Bronchial epithelial cell (primary cell): ENCODE results near the gene BPTF. TPM values are rescaled to one million over a fixed set of nuclear protein-coding genes. Genes with fewer than 3 reads are reported as not detected.
"Not testable (repeated sequence)": the region's sequence is repeated elsewhere in the genome, so short reads cannot be mapped to it uniquely, and the experiment has no call there.

Source experiments
- DNase-seq: peaks from one replicate; pipeline ENCODE4 v3.0.0-alpha.2; 2010; ENCODE audit warnings: low read depth
- FAIRE-seq: peaks from 2 replicates; lab custom pipeline; 2011; peaks lifted over from hg19 to GRCh38; lab: Jason Lieb, UNC
- H3K27me3 ChIP-seq: 2 replicates; pipeline ENCODE4 v1.5.1; 2011; ENCODE audit warnings: low read length; ENCODE audit not compliant: control insufficient read depth, insufficient read depth
- H3K36me3 ChIP-seq: 2 replicates; pipeline ENCODE4 v1.5.1; 2011; ENCODE audit warnings: low read length; ENCODE audit not compliant: control insufficient read depth, insufficient read depth
- H3K4me3 ChIP-seq: 2 replicates; pipeline ENCODE4 v1.5.1; 2011; ENCODE audit warnings: mild to moderate bottlenecking, low read depth, low read length, control low read depth
- total RNA-seq: library from RNA; depleted of rRNA; stranded (reverse); fragments of >200 nt; gene quantifications from 2 replicates; pipeline ENCODE4 v1.2.1, GENCODE V29; 2014
- TF ChIP-seq, protein P1 (sequence below): IDR thresholded peaks from 2 replicates; pipeline ENCODE4 v1.5.1; 2011; ENCODE audit warnings: mild to moderate bottlenecking, moderate library complexity, low read length, control low read depth, inconsistent platforms; ENCODE audit not compliant: insufficient read depth, severe bottlenecking

The BPTF gene
- total RNA-seq, 1 donor from 2014 or later = 18.7 TPM

DNA sequence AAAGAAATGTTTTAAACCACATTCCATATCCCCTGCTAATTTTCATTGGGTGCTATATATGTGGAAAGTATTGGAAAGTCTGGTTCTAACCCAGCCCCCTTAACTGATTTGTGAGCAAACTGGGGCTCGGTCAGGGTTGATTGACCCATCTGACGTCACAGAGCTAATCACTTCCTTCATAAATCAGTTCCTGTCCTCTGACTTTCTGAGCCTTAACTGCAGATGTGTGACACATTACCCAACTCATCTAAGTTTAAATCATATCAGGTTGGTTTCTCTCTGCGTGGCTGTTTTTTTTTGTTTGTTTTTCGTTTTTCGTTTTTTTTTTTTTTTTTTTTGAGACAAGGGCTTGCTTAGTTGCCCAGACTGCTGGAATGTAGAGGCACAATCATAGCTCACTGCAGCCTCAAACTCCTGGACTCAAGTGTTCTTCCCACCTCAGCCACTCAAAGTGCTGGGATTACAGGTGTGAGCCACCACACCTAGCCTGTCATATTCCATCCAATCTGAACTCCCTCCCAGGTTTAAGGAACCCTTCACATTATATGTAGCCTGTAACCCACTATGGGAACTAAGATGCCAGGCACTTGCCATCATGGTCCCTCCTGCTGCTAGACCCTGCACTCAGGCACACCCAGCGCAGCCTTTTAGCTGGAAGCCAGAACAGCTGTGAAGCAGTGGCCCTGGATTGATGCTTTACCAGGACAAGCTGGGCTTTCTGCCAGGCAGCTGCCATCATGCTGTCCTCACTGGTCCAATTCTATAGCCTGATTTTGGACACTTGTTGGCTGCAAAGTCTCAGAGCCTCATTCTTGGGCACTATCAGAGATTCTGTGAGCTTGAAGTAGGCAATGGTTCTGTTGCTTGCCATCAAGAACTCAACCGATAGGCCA, 6.9 kb upstream of the BPTF start:
- no peak overlapping the region for H3K4me3 ChIP-seq
- H3K27me3 ChIP-seq = no peaks in the 10 kb centered on the region
- FAIRE-seq = no peak
- no peaks in the 10 kb centered on the region for H3K36me3 ChIP-seq
- no peak for DNase-seq
- TF ChIP-seq, protein P1, sequence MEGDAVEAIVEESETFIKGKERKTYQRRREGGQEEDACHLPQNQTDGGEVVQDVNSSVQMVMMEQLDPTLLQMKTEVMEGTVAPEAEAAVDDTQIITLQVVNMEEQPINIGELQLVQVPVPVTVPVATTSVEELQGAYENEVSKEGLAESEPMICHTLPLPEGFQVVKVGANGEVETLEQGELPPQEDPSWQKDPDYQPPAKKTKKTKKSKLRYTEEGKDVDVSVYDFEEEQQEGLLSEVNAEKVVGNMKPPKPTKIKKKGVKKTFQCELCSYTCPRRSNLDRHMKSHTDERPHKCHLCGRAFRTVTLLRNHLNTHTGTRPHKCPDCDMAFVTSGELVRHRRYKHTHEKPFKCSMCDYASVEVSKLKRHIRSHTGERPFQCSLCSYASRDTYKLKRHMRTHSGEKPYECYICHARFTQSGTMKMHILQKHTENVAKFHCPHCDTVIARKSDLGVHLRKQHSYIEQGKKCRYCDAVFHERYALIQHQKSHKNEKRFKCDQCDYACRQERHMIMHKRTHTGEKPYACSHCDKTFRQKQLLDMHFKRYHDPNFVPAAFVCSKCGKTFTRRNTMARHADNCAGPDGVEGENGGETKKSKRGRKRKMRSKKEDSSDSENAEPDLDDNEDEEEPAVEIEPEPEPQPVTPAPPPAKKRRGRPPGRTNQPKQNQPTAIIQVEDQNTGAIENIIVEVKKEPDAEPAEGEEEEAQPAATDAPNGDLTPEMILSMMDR = no peak

DNA sequence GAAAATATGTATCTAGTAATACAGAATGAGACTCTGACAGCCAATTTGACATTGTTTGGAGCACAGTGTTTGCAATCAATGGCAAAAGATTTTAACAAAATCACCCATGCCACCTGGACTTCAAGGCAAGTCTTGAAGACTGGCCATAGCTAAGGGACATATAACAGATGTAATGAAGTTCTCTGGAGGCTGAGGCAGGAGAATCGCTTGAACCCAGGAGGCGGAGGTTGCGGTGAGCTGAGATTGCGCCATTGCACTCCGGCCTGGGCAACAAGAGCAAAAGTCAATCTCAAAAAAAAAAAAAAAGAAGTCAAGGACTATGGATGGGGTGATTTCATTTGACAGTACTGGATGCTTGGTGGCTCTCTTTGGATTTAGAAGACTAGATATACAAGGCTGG, 5.6 kb upstream of the BPTF start:
- Histone ChIP-seq H3K27me3 (no peaks in the 10 kb centered on the region), H3K4me3 (no peak overlapping the region), H3K36me3 (no peaks in the 10 kb centered on the region)
- FAIRE-seq = no peak
- DNase-seq = no peak
- TF ChIP-seq, protein P1 = no peak

DNA sequence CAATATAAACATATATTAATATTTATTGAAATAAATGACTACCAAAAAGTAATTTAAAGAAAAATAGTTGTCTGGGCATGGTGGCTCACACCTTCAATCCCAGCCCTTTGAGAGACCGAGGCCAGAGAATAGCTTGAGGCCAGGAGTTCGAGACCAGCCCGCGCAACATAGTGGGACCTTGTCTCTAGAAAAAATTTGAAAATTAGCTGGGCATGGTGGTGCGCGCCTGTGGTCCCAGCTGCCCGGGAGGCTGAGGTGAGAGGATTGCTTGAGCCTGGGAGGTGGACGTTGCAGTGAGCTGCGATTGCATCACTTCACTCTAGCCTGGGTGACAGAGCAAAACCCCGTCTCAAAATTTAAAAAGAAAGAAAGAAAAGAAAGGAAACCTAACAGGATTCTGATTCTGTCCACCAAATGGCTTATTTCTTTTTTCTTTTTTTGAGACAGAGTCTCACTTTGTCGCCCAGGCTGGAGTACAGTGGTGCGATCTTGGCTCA, 3.4 kb upstream of the BPTF start:
- FAIRE-seq (no peak), DNase-seq (no peak)

DNA sequence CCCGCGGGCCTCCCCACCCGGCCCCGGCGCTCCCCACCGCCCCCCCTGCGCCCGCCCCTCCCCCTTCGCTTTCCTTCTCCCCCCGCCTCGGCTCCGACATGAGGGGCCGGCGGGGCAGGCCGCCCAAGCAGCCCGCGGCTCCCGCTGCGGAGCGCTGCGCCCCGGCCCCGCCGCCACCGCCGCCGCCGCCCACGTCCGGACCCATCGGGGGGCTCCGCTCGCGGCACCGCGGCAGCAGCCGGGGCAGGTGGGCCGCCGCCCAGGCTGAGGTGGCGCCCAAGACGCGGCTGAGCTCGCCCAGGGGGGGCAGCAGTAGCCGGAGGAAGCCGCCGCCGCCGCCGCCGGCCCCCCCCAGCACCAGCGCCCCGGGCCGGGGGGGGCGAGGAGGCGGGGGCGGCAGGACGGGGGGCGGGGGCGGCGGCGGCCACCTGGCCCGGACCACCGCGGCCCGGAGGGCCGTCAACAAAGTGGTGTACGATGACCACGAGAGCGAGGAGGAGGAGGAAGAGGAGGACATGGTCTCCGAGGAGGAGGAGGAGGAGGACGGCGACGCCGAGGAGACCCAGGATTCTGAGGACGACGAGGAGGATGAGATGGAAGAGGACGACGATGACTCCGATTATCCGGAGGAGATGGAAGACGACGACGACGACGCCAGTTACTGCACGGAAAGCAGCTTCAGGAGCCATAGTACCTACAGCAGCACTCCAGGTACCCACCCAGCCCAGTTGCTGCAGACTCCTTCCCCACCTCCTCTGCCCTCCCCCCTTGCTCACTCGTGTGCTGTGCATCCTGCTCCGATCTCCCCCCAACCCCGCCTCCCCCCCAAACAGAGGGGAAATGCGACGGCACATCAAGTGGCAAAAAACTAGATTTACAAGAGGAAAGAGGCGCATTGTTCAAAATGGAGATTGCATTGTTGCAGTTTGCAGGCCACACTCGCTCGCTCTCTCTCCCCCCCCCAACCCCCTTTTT, 611 bp downstream of the BPTF start:
- DNase-seq, H3K36me3 ChIP-seq, H3K27me3 ChIP-seq, FAIRE-seq: not testable (repeated sequence)
- H3K4me3 ChIP-seq = peak overlapping the region; percentile 94

More for the DNA sequence above, 3.4 kb upstream of the BPTF start:
- TF ChIP-seq, protein P1 = no peak
- no peaks in the 10 kb centered on the region for H3K27me3 ChIP-seq
- no peaks in the 10 kb centered on the region for H3K36me3 ChIP-seq
- no peak overlapping the region for H3K4me3 ChIP-seq

DNA sequence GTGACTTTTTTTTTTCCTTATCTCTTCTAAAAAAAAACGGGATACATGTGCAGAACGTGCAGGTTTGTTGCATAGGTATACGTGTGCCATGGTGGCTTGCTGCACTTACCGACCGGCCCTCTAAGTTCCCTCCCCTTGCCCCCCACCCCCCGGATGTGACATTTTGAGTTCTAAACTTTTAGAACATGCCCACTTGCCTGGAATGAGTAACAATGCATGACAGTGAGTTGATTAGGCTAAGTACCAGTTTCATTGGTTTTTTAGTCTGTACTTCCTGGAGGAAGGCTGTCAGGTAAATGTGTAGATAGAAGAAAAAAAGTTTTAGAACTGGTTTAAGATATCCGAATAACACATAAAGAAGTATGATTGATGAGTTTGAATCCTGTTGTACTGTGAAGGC, 4.0 kb downstream of the BPTF start:
- H3K4me3 ChIP-seq = no peak overlapping the region
- no peaks in the 10 kb centered on the region for H3K27me3 ChIP-seq
- TF ChIP-seq, protein P1 = no peak
- peak; percentile 70 for DNase-seq
- no peaks in the 10 kb centered on the region for H3K36me3 ChIP-seq
- no peak for FAIRE-seq

DNA sequence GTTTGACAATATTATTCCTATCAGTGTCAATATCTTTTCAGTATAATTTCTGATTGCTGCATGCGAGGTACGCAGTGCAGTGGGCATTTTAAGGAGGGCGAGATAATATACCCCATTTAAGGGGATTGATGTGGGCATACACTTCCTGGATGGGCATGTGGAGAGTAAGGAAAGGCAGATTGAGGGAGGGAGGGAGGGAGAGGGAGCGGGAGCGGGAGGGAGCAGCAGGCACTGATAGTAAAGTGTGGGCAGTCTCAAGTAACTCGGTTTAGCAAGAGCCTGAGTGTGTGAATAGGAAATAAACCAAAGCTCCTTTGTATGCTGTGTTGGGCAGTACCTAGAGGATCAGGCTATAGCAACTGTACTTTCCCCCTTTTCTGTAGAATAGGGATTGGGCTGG, 5.1 kb downstream of the BPTF start:
- no peak for FAIRE-seq
- TF ChIP-seq, protein P1 = no peak
- DNase-seq = no peak

More for the DNA sequence above, 5.1 kb downstream of the BPTF start:
- H3K27me3 ChIP-seq = no peaks in the 10 kb centered on the region
- no peak overlapping the region for H3K4me3 ChIP-seq
- no peaks in the 10 kb centered on the region for H3K36me3 ChIP-seq
